ENCODE results near the gene ALOXE3.
A peak's percentile ranks its signal among the peaks of the same experiment; 100 is the strongest.

ALOXE3 gene

DNA sequence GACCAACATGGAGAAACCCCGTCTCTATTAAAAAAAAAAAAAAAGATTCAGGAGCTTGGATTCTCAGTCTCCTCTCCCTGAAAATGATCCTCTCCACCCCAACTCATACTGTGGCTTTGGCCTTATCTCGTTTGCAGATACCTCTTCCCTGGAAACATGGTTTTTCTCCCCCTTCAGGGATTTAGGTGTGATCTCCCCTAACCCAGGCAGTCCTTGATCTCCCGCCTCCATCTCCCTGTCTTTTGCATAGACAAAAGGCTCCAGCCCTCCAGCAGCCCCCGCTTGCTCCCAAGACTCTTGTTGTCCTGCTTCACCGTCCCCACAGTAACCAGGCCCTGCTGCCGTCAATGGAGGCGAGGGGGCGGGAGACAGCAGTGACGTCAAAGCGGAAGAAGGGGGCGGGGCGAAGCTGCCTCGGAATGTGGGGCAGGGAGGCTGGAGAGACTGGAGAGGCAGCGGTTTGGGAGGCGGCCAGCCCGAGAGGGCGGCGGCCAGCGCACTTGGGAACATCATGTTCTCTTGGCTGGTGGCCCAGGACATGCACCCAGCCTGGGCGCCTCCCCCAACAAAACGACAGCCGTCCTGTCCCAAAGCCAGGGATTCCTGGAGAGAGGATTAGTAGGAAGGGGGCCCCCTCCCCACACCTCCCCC, 35.8 kb upstream of the ALOXE3 start:
- DNase-seq (ENCODE audit: low read depth): peak; percentile 79

DNA sequence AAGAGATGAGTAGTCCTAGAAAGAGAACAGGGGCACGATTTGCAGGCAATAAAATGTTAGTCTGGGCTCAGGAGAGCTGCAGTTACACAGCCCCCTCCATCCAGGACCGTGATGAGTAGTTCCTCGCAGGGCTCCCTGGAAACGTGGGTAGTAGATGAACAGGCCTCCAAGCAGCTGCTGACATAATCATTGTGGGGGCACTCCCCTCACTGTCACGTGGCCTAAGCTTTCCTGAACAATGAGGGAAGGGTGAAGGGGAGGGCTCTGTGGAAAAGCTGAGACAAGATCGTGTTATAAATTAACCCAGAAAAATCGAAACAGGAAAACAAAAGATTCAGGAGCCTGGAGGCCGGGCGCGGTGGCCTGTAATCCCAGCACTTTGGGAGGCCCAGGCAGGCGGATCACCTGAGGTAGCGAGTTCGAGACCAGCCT, 35.2 kb upstream of the ALOXE3 start:
- DNase-seq (ENCODE audit: low read depth): no peak

DNA sequence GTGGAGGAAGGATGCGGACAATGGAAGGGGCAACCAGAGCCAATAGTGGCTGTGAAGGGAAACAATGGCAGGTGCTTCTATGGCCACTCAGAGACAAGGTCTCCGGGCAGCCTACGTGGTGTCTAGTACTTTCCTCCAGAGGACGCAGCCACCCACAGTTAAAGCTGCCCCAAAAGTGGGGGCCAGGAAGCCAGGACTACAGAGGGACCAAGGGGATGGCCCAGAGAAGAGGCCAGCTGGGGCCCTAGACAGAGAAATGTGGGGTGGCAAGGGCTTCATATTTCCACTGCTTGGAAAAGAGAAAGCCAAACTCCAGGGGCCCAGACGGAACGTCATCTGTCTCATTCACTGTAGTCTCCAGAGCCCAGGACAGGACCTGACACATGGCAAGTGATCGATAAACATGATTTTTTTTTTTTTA, 34.7 kb upstream of the ALOXE3 start:
- DNase-seq (ENCODE audit: low read depth): no peak

DNA sequence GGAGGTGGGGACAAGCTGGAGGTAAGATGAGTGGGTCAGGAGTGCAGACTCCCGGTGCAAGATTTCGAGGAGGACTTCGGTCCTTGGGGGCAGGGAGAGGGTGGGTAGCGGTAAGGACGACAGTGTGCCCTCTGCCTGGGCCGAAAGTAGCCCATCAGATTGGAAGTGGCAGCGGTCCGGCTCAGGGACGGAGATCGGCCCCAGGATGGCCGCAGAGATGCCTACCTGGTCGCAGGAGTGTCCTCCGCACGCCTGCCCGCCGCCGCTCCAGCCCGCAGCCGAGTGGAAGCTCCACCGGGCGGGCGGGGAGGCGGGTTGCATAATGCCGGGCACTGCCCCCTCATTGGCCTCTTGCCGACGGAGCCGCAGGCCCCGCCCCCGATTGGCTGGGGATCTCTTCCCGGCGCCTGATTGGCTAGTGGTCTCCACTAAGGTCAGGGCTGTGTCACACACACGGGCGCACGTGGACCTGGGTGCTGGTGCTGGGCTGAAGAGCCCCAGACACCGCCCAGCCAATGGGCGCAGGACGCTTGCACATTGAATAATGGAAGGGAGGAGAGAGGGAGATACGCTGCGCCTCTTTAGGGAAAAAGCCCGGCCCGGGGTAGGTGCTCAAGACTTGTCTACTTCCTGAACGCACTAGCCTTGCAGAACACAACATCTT, 33.9 kb upstream of the ALOXE3 start, which contains the start of gene PER1:
Gene PER1 (minus strand): TSS at position 293 of the 664 bp plus-strand sequence. CDS start 1,698 bp downstream, outside the sequence.
- DNase-seq (ENCODE audit: low read depth): peak; percentile 82

DNA sequence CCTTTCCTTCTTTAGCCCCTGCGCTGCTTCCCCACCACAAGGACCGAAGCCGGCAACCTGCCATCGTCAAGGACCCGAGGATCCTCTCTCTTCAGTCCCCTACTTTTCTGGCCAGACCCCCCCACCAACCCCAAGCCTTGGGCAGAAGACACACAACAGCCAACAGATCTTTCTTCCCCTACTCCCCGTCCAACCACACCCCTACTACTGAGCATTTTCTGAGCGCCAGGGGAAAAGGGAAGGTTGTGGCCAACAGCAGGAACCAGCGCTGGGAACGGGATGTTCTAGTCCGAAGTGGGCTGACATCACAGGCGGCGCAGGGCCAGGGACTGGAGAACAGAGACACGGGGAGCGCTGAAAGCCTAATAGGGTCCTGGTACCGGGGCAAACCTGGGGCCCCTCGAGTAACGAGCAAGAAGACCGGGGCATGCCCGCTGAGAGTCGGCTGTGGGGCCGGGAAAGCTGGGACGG, 33.4 kb upstream of the ALOXE3 start:
- no peak for DNase-seq (ENCODE audit: low read depth)

DNA sequence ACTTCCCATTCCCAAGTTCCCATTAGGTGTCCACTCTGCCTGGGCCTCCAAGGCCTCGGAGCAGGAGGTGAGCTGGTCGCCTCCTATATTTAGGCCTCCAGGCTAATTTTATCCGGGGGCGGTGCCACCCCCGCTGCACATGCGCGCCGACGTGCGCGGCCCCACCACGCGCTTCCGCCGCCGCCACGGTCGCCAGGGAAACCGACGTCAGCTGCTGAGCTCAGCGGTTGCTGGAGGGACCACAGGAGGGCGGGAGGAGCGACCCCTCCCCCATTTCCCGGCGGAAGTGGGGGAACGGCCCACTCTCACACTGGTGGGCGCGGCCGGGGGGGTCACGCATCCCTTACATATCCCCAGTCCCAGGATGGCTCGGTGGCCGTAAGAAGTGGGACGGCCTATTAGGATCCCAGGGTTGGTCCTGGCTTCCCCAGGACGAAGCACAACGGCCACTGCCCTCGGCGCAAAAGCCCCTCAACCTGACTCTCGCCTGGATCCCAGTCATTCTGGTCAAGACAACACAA, 32.9 kb upstream of the ALOXE3 start:
- DNase-seq (ENCODE audit: low read depth): peak; percentile 84

DNA sequence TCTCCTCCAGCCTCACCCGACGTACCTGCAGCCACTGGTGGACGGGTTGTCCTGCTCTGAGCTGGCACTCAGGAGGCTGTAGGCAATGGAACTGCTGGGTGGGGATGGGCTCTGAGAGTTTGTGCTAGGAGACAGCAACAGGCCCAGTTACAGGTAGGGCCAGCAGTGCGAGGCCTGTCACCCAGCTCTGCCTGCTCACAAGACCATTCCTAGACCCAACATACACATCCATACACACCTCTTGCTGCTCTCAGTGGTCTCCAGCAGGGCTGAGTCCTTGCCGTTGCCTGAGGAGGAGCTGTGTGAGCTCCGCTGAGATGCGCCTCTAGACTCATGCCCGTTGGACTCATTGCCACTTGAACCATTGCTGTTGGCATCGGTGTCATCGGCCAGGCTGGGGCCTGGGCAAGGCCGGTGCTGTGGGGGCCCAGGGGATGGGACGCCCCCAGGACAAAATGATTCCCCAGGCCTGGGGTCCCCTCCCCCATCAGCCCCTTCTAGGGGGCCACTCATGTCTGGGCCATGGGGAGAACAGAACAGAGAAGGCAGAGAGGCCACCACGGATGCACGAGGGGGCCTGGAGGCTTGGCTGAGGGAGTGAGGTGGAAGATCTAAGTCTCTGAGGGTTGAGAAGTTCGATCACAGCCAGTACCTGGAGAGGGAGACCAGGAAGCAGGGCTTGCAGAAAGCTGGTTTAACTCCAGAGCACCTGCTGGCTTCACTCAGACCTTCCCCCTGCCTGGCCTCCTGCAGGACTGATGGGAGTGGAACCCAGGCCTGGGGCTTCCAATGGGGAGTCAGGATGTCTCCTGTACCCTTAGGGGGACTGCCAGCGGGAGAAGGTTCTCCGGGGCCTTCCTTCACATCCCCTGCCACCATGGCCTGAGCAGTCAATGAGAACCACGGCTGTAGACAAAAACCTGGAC, 32.1 kb upstream of the ALOXE3 start:
- no peak for DNase-seq (ENCODE audit: low read depth)

DNA sequence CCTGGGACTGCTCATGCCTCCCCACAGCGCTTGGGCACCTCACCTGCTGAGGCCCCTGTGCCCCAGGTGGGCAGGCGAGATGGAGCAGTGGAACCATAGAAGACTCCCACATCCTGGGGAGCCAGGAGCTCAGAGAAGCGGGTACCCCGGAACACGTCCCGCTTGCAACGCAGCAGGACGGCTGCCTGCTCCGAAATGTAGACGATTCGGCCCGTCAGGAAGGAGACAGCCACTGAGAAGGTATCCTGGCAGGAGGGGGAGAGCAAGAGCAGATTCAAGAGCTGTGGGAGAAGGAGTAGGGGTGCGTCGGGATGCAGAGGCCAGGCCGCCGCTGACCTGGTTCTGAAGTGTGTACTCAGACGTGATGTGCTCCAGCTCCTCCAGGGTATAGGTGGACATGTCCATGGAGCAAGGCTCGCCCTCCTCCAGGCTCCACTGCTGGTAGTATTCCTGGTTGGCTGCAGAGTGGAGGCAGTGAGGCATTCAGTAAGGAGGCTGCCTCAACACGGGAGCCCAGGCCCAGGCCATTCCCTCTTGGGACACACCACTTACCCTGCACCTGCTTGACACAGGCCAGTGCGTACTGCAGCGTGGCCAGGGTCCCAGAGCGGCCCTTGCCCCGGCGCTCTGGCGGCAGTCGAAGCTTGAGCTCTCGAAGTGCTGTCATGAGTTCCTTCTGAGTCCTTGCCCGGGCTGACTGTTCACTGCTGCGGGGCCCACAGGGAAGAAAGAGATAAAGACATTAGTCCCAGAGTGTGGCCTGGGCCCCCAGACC, 31.3 kb upstream of the ALOXE3 start:
- DNase-seq (ENCODE audit: low read depth): no peak

DNA sequence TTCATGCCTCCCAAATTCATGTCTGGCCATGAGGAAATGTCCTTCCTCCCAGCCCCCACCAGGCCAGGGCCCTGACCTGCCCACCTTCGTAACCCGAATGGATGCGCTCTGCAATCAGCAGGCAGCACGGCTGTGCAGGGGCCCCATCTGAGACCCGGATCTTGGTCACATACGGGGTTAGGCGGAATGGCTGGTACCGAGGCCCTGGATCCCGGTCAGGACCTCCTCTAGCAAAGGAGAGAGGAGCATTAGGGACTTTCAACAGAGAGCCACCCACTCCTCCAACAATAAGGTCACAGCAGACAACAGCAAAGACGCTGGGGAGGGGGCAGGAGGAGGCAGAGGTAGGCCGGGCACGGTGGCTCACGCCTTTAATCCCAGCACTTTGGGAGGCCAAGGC, 30.2 kb upstream of the ALOXE3 start:
- no peak for DNase-seq (ENCODE audit: low read depth)

DNA sequence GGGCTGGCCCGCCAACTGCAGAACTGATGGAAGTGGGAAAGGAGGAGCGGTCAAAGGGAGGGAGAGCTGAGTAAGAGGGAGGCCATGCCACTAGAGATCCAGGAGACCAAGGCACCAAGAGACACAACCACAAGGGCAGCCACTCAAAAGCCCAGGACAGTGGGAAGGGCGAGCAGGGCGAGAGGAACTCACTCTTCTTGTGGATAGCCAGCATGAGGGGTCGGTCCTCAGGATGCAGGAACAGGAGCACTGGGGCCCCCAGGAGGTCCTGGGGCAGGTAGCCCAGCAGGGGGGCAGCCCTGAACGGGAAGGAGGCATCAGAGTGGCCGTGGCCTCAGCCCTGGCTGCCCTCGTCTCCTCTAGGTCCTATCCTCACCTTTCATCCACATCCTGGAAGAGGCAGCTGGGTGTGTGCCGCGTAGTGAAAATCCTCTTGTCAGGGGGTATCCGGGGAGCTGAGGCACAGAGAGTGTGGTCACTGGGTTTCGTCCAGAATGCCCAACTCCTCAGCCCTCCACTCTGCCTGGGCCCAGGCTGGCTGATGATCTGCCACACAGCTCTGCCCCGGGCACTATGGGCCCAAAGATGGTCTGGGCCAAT, 29.6 kb upstream of the ALOXE3 start:
- DNase-seq (ENCODE audit: low read depth): no peak

DNA sequence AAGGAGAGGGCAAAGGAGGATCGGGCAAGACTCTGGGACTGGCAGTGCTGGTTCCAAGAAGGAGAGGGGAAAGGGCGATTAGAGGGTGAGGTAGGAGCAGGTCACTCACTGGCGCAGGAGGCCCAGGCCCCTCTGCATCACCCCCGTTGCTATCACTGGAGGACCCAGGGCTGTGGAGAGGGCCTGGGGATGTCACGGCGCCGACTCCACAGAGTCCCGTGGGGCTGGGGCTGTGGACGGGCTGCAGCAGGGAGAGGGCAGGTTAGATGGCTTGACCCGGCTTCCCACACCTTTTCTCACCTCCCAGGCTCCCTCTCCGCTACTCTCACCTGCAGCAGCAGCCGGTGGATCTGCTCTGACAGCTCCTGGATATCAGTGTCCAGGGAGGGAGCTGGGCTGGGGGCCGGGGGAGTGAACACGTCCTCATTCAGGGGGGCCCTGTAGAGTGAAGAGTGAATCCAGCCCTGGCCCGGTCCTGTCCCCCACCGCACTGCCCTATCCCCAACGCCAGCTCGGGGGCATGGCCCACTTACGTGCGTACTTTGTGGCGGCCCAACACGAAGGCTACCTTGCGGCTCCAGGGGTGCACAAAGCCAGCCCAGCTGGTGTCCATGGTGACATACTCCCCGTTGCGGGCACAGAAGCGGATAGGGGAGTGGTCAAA, 29.0 kb upstream of the ALOXE3 start:
- DNase-seq (ENCODE audit: low read depth): no peak

DNA sequence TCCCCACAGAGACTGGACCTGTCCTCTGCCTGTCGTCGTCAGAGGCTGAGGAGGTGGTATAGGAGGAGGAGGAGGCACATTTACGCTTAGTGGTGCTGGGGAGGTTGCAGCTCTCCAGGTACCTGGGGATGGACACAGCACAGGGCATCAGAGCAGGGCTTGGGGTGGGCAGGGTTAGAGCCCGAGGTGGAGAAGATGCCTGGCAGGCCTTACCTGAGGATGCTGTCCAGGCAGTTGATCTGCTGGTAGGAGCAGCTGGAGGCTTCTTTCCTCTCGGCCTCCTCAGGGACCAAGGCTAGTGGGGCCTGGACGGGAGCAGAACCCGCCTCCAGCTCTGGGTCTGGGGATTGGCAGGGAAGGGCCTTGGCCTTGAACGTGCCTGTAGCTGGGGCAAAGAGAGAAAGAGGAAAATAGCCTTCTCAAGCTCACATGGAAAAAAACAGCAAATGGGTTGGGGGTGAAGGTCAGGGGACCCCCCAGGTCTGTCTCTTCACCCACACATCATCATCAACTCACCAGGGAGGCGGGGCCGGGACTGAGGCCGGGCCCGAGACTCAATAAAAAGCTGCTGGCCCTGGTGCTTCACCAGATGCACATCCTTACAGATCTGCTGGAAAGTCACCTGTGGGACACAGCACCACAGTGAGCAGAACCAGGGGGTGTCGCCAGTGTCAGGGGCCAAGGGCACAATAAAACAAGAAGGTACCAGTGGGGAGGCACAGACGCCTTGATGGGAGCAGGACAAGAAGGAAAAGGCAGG, 28.2 kb upstream of the ALOXE3 start:
- DNase-seq (ENCODE audit: low read depth): no peak

DNA sequence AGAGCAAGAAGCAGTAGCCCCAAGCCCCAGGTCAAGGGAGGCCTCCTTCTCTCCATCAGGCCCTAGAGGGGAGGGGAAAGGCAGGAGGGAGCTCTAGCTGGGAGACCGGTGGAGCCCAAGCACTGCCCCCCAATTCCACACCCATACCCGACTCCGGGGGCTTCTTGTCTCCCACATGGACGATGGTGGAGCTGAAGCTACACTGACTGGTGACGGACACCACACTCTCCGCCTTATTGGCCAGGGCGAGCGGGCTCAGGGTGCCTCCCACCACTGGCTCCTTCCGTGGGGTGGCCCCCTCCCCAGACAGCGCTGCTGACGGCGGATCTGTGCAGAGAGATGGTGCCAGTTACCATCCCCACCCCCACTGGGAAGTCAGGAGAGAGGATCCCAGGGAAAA, 27.5 kb upstream of the ALOXE3 start:
- DNase-seq (ENCODE audit: low read depth): no peak

DNA sequence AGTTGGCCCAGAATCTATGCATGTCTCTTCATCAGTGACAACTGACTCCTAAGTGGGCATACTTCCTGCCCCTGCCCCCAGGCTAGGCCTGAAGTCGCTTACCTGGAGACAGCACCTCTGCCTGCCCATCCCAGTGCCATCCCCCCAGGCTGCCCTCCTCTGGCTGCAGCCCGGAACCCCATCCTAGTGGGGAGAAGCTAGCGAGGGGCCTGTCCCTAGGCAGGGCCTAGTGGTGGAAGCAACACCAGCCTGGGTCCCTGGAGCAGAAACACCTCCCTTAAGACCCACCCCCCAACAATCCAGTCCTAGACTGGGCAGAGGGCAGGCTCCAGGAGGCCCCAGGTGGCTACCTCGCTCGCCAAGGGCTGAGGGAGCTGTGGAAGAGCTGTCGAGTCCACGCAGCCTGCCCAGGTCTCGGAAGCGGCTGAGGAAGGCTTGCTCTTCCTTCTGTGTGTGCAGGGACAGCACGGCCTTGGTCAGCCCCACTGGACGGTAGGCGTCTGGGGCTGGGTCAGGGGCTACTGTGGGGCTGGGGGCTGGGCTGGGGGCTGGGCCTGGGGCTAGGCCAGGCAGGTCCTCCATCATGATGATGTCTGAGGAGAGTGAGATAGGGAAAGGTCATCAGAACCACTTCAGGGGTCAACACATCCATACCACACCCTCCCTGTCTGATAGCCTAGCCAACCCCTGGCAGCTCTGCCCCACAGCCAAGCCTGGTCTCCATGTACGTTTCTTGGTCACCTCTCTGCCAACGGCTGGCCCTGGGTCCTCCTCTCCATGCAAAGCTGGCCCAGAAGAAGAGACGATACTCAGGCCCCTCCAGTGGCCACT, 26.3 kb upstream of the ALOXE3 start:
- no peak for DNase-seq (ENCODE audit: low read depth)

DNA sequence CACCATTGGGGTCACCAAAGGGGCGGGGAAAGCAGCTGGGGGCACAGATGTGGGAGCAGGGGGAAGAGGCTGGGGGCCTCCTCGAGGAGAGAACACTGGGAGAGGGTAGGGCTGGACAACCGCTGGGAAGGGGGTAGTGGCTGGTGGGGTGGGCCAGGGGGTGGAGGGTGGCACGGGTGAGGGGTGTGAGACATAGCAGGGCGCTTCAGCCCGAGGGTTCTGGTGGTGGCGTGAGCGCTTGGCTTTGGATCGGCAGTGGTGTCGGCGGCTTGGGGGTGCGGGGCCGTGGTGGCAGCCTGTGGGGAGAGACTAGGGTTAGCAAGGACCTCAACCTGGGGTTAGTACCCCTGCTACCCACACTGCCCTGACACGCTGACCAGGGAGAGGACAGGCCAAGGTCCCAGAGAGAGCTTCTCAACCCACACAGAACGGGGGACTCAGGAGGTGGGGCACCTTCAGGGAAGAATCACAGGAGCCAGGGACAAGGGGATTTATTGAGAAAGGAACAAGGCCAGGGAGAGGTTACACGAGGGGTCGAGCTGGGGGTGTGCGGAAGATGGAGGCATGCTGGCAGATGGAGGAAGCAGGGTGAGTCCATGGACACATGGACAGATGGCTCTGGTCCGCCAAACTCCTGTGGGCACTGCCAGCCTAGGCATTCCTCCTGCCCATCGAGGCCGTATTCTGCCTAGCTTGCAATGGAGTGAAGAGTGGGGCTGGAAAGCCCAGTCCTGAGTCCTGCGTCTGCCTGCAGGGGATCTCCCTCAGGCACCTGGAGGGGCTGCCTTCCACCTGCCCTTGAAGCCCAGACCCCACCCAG, 25.5 kb upstream of the ALOXE3 start:
- DNase-seq (ENCODE audit: low read depth): no peak

DNA sequence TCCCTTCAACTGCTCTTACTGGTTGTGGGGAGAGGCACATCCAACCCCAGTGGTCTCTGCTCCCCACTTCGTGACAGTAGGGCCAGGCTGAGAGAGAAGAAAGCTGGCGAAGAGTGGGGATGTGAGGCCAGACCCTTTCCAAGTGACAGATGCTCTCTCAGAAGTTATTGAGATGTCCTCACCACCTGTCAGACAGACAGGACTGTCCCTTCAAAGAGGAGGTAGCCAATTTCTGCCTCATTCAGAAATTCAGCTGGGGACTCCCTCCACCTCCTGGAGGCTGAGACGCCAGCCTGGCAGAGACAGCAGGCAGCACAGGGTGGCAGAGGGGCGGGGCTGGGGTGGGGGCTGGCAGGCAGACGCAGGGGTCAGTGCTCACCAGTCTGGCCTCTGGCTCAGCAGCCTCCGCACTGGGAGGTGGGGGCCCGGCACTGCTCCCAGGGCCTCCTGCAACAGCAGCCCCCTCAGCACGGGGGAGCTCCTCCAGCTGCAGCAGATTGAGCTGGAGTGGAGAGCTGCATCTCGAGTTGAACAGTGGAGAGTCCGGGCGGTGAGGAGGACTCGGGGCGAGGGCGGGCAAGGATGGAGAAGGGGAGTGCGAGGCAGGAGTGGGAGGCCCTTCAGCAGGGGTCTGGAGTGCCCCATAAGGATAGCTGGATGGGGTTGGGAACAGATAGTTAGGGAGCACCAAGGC, 24.7 kb upstream of the ALOXE3 start:
- DNase-seq (ENCODE audit: low read depth): no peak

DNA sequence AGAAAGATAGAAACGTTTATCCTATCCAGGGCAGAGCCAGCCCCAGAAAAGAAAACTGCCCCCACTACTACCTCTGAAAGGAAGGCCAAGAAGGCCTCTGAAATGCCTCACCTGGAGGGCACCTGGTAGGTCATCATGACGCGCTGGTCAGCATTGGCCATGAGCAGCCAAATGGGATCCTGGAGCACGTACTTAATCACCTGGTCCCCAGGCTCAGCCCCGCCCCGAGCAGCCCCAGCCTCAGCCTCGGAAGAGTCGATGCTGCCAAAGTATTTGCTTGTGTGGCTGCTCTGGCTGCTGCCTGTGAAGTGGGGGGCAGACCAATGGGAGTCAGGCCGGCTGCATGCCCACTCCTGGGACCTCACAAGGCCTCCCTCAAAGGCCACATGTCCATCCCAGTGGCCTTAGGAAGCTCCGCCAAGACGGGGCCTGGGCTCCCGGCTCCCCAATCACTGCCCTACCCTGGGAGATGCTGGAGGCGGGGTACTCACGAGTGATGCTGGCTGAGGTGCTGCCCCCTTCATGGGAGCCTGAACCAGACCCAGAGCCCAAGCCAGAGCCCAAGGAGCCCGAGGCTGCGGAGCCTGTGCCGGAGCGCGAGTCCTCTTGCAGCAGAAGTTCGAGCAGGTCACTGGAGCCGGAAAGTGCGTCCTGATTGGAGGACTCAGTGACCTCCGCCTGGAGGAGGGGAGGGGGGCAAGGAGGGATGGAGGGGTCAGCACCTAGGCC, 24.0 kb upstream of the ALOXE3 start:
- no peak for DNase-seq (ENCODE audit: low read depth)
